ENCODE results near the gene SPPL2C. TPM values are rescaled to one million over a fixed set of nuclear protein-coding genes. Genes with fewer than 3 reads are reported as not detected.
"Not testable (repeated sequence)": the region's sequence is repeated elsewhere in the genome, so short reads cannot be mapped to it uniquely, and the experiment has no call there.

The SPPL2C gene
- total and polyA plus RNA-seq, 5 experiments from 2014 or later, result not detected

- POLR2A ChIA-PET, result no interaction called here
- no peak overlapping the region for H3K27ac Mint-ChIP-seq
- no peak for DNase-seq
- ATAC-seq, result no peak
- H3K36me3 Mint-ChIP-seq, result peaks cover 0 to 4% (median 0%) of the 10 kb centered on the region in 3 donors
- H3K9me3 Mint-ChIP-seq, result peaks cover 0 to 6% (median 0%) of the 10 kb centered on the region in 9 donors
- no peaks in the 10 kb centered on the region for H3K4me1 Mint-ChIP-seq
- peaks cover 13 to 62% (median 35%) of the 10 kb centered on the region in 5 donors for H3K27me3 Mint-ChIP-seq
- no peak overlapping the region for H3K4me3 Mint-ChIP-seq
Observed at GRCh38 chr17:45857977-45858708, 13.5 kb downstream of the SPPL2C start.

GRCh38 chr17:45861165-45861564 is 16.5 kb downstream of the SPPL2C start:
- DNase-seq, result no peak
- no peaks in the 10 kb centered on the region for H3K9me3 Mint-ChIP-seq
- no peaks in the 10 kb centered on the region for H3K4me1 Mint-ChIP-seq
- ATAC-seq, result no peak
- H3K36me3 Mint-ChIP-seq, result peaks cover 0 to 4% (median 0%) of the 10 kb centered on the region in 3 donors
- H3K4me3 Mint-ChIP-seq, result no peak overlapping the region
- POLR2A ChIA-PET, result no interaction called here
- H3K27me3 Mint-ChIP-seq, result peaks cover 19 to 60% (median 40%) of the 10 kb centered on the region in 5 donors
- no peak overlapping the region for H3K27ac Mint-ChIP-seq

- ATAC-seq, POLR2A ChIA-PET, H3K27ac Mint-ChIP-seq, H3K36me3 Mint-ChIP-seq, H3K9me3 Mint-ChIP-seq, H3K4me3 Mint-ChIP-seq, DNase-seq, H3K4me1 Mint-ChIP-seq: not testable (repeated sequence)
- H3K27me3 Mint-ChIP-seq, result peaks cover 19 to 60% (median 40%) of the 10 kb centered on the region in 5 donors
Observed at GRCh38 chr17:45862127-45862526, 17.4 kb downstream of the SPPL2C start.

GRCh38 chr17:45863857-45864654 is 19.4 kb downstream of the SPPL2C start:
- peaks cover 15 to 52% (median 32%) of the 10 kb centered on the region in 5 donors for H3K27me3 Mint-ChIP-seq
- ATAC-seq (no peak), DNase-seq (no peak)
- POLR2A ChIA-PET, result no interaction called here
- no peaks in the 10 kb centered on the region for H3K36me3 Mint-ChIP-seq
- H3K4me3 Mint-ChIP-seq, result no peak overlapping the region
- H3K27ac Mint-ChIP-seq, result peak overlapping the region in 1 of 10 donors; percentile 17
- H3K9me3 Mint-ChIP-seq, result no peaks in the 10 kb centered on the region
- no peaks in the 10 kb centered on the region for H3K4me1 Mint-ChIP-seq

GRCh38 chr17:45867171-45867570 is 22.5 kb downstream of the SPPL2C start:
- Mint-ChIP-seq H3K27me3 (peaks cover 8 to 44% (median 24%) of the 10 kb centered on the region in 5 donors), H3K9me3 (no peaks in the 10 kb centered on the region), H3K27ac (no peak overlapping the region), H3K4me1 (no peaks in the 10 kb centered on the region), H3K36me3 (peaks cover 0 to 2% (median 0%) of the 10 kb centered on the region in 3 donors), H3K4me3 (no peak overlapping the region)
- POLR2A ChIA-PET, result no interaction called here
- no peak for ATAC-seq
- DNase-seq, result no peak

GRCh38 chr17:45867702-45868101 is 23.0 kb downstream of the SPPL2C start:
- ATAC-seq (no peak), DNase-seq (no peak)
- Mint-ChIP-seq H3K36me3 (peaks cover 0 to 2% (median 0%) of the 10 kb centered on the region in 3 donors), H3K4me3 (no peak overlapping the region), H3K27ac (no peak overlapping the region), H3K27me3 (peaks cover 8 to 44% (median 24%) of the 10 kb centered on the region in 5 donors), H3K9me3 (no peaks in the 10 kb centered on the region), H3K4me1 (no peaks in the 10 kb centered on the region)
- POLR2A ChIA-PET, result no interaction called here

GRCh38 chr17:45868276-45868675 is 23.6 kb downstream of the SPPL2C start:
- Mint-ChIP-seq H3K36me3 (peaks cover 0 to 2% (median 0%) of the 10 kb centered on the region in 3 donors), H3K4me1 (peaks cover 0 to 1% (median under 1%) of the 10 kb centered on the region in 4 donors), H3K9me3 (no peaks in the 10 kb centered on the region), H3K27ac (no peak overlapping the region), H3K27me3 (peaks cover 8 to 44% (median 24%) of the 10 kb centered on the region in 5 donors), H3K4me3 (no peak overlapping the region)
- DNase-seq, result no peak
- POLR2A ChIA-PET, result no interaction called here
- no peak for ATAC-seq

- peaks cover 0 to 2% (median 0%) of the 10 kb centered on the region in 3 donors for H3K36me3 Mint-ChIP-seq
- POLR2A ChIA-PET, result no interaction called here
- ATAC-seq, result no peak
- DNase-seq, result no peak
- no peaks in the 10 kb centered on the region for H3K9me3 Mint-ChIP-seq
- H3K4me3 Mint-ChIP-seq, result no peak overlapping the region
- no peak overlapping the region for H3K27ac Mint-ChIP-seq
- H3K27me3 Mint-ChIP-seq, result peaks cover 5 to 29% (median 15%) of the 10 kb centered on the region in 5 donors
- peaks cover 3 to 8% (median 6%) of the 10 kb centered on the region in 4 donors for H3K4me1 Mint-ChIP-seq
Observed at GRCh38 chr17:45869676-45870341, 25.1 kb downstream of the SPPL2C start.

GRCh38 chr17:45870342-45870974 is 25.8 kb downstream of the SPPL2C start:
- H3K27ac Mint-ChIP-seq, result no peak overlapping the region
- peaks cover 3 to 22% (median 8%) of the 10 kb centered on the region in 5 donors for H3K27me3 Mint-ChIP-seq
- H3K4me3 Mint-ChIP-seq, result no peak overlapping the region
- peaks cover 0 to 2% (median 0%) of the 10 kb centered on the region in 3 donors for H3K36me3 Mint-ChIP-seq
- DNase-seq, result no peak
- POLR2A ChIA-PET, result no interaction called here
- peaks cover 3 to 8% (median 6%) of the 10 kb centered on the region in 4 donors for H3K4me1 Mint-ChIP-seq
- H3K9me3 Mint-ChIP-seq, result no peaks in the 10 kb centered on the region
- ATAC-seq, result no peak

GRCh38 chr17:45871718-45872117 is 27.0 kb downstream of the SPPL2C start:
- Mint-ChIP-seq H3K9me3 (no peaks in the 10 kb centered on the region), H3K27ac (no peak overlapping the region), H3K4me3 (no peak overlapping the region), H3K4me1 (peaks cover 3 to 8% (median 6%) of the 10 kb centered on the region in 4 donors), H3K27me3 (peaks cover 0 to 16% (median 4%) of the 10 kb centered on the region in 5 donors), H3K36me3 (peaks cover 0 to 2% (median 0%) of the 10 kb centered on the region in 3 donors)
- no peak for DNase-seq
- ATAC-seq, result no peak
- POLR2A ChIA-PET, result no interaction called here

- ATAC-seq (peak; percentile 68 to 82), DNase-seq (no peak)
- POLR2A ChIA-PET, result no interaction called here
- H3K4me1 Mint-ChIP-seq, result peaks cover 3 to 8% (median 6%) of the 10 kb centered on the region in 4 donors
- peak overlapping the region in 7 of 10 donors; percentile 28 to 63 (median 42) for H3K4me3 Mint-ChIP-seq
- peaks cover 0 to 9% (median 5%) of the 10 kb centered on the region in 5 donors for H3K27me3 Mint-ChIP-seq
- H3K27ac Mint-ChIP-seq, result peak overlapping the region in 5 of 10 donors; percentile 2 to 81 (median 60)
- peaks cover 0 to 3% (median 0%) of the 10 kb centered on the region in 9 donors for H3K9me3 Mint-ChIP-seq
- peaks cover 0 to 2% (median 0%) of the 10 kb centered on the region in 3 donors for H3K36me3 Mint-ChIP-seq
Observed at GRCh38 chr17:45873728-45874127, 29.0 kb downstream of the SPPL2C start.

- peak in 1 of 2 donors; percentile 74 for ATAC-seq
- H3K27me3 Mint-ChIP-seq, result peaks cover 0 to 9% (median 5%) of the 10 kb centered on the region in 5 donors
- H3K36me3 Mint-ChIP-seq, result peaks cover 0 to 2% (median 0%) of the 10 kb centered on the region in 3 donors
- no peak overlapping the region for H3K27ac Mint-ChIP-seq
- DNase-seq, result no peak
- peaks cover 3 to 8% (median 6%) of the 10 kb centered on the region in 4 donors for H3K4me1 Mint-ChIP-seq
- POLR2A ChIA-PET, result no interaction called here
- H3K9me3 Mint-ChIP-seq, result peaks cover 0 to 3% (median 0%) of the 10 kb centered on the region in 9 donors
- peak overlapping the region in 1 of 10 donors; percentile 42 for H3K4me3 Mint-ChIP-seq
Observed at GRCh38 chr17:45874151-45874550, 29.5 kb downstream of the SPPL2C start.
